Activated CD4-positive, alpha-beta T cell treated with anti-CD3 and anti-CD28 coated beads for 36 hours (primary cell): Measurements from ENCODE around the gene CCR5AS.
A peak's percentile ranks its signal among the peaks of the same experiment; 100 is the strongest.
"Not testable (repeated sequence)": the region's sequence is repeated elsewhere in the genome, so short reads cannot be mapped to it uniquely, and the experiment has no call there.

Experiments
- ATAC-seq: fragments of 200-7000 bp; cut with Tn5 transposase; one replicate; pipeline ENCODE4 v1.10.0; 2021; ENCODE audit warnings: mild to moderate bottlenecking, moderate library complexity
- CTCF ChIA-PET: fragments of 350-600 bp; sonication (Branson Sonifier 250); formaldehyde crosslinking; loops from one replicate; lab custom pipeline; 2021; ENCODE audit warnings: antibody characterized with exemption; lab: Charles Lee
- POLR2A ChIA-PET: fragments of 350-600 bp; sonication (Branson Sonifier 250); formaldehyde crosslinking; loops from one replicate; lab custom pipeline; 2021; ENCODE audit warnings: antibody characterized with exemption, inconsistent platforms; lab: Charles Lee
- DNase-seq: peaks from one replicate; pipeline ENCODE4 v3.0.0-alpha.2; 2020
- H3K27ac Mint-ChIP-seq: one replicate; pipeline ENCODE4 v1.8.0; 2021; ENCODE audit warnings: mixed read lengths
- H3K27me3 Mint-ChIP-seq: one replicate; pipeline ENCODE4 v1.8.0; 2021; ENCODE audit warnings: mixed read lengths
- H3K36me3 Mint-ChIP-seq: one replicate; pipeline ENCODE4 v1.8.0; 2021; ENCODE audit warnings: low read depth, mixed read lengths
- H3K4me1 Mint-ChIP-seq: one replicate; pipeline ENCODE4 v1.8.0; 2021; ENCODE audit warnings: mixed read lengths
- H3K4me3 Mint-ChIP-seq: one replicate; pipeline ENCODE4 v1.8.0; 2021; ENCODE audit warnings: mild to moderate bottlenecking, moderate library complexity, mixed read lengths
- H3K9me3 Mint-ChIP-seq: one replicate; pipeline ENCODE4 v1.8.0; 2021; ENCODE audit warnings: low read depth, mixed read lengths
- intact Hi-C, 2 experiments: fragments of 100-400 bp; cut with DNase I in 1 of 2; cut with micrococcal nuclease in 1 of 2; formaldehyde crosslinking; loops; one replicate each; pipeline versions ENCODE4 v1.14.2 to v1.15.1; 2022 to 2024; cut with DNase I, micrococcal nuclease

CCR5AS gene

DNA sequence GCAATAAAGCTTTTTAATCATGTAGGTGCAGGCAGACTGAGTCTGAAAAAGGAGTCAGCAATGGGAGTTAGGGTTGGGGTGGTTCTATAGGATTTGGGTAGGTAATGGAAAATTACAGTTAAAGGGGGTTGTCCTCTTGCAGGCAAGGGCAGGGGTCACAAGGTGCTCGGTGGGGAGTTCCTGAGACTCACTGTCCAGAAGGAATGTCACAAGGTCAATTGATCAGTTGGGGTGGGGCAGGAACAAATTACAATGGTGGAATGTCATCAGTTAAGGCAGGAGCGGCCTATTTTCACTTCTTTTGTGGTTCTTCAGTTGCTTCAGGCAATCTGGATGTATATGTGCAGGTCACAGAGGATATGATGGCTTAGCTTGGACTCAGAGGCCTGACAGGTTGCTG, 13.9 kb downstream of the CCR5AS start:
- ChIA-PET CTCF (no interaction called here), POLR2A (no interaction called here)
- Mint-ChIP-seq H3K9me3 (no peaks in the 10 kb centered on the region), H3K4me3 (no peak overlapping the region), H3K4me1 (no peaks in the 10 kb centered on the region), H3K27ac (no peak overlapping the region), H3K27me3 (peaks cover 2% of the 10 kb centered on the region), H3K36me3 (no peaks in the 10 kb centered on the region)
- ATAC-seq, result no peak
- intact Hi-C loops, result no loop called here
- no peak for DNase-seq

DNA sequence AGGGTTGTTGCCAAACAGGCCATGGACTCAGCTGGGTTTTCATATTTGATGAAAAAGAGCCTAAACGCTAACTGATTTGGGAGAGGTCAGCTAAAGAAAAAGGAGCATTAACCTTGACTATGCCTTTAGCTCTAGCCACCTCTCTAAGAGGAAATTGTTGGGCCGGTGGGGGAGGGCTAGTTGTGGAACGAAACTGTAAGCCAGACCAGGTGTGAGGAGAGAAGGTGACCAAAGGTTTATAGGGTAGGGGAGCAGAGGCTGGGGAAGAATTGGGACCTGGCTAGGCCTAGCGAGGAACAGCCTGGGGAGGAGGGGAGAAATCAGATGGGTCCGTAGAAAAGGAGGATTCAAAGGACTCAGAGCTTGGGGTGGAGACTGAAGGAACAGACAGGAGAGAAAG, 15.3 kb downstream of the CCR5AS start:
- POLR2A ChIA-PET, intact Hi-C loops, H3K9me3 Mint-ChIP-seq, H3K36me3 Mint-ChIP-seq, H3K27ac Mint-ChIP-seq, H3K4me1 Mint-ChIP-seq, DNase-seq, ATAC-seq, H3K4me3 Mint-ChIP-seq, H3K27me3 Mint-ChIP-seq: not testable (repeated sequence)
- CTCF ChIA-PET, result interaction anchor here (1.6 kb wide), 1 partner anchor 13 kb away, joined by 4 read pairs; no protein-coding TSS in a partner anchor

DNA sequence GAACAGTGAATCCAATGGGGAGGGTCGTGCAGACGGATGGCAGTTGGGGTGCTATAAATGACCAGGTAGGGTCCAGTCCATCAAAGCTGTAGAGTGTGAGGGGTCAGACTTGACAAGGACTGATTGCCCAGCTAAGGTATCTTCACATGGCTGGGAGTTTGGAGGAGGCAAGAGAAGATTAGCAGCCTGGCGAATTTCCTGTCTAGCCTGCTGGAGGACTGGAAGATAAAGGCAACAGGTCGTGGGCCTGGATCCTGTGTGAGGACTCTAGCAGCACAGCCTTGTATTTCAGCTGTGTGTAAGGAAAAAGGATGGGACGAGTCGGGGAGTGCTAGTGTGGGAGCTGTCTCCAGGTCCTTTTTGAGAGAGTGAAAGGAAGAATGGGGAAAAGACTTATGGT, 17.6 kb downstream of the CCR5AS start:
- intact Hi-C loops, result no loop called here
- Mint-ChIP-seq H3K4me1 (no peaks in the 10 kb centered on the region), H3K4me3 (no peak overlapping the region), H3K36me3 (no peaks in the 10 kb centered on the region), H3K27me3 (peaks cover 4% of the 10 kb centered on the region), H3K9me3 (no peaks in the 10 kb centered on the region), H3K27ac (no peak overlapping the region)
- ChIA-PET CTCF (interaction anchor here (1.3 kb wide), 1 partner anchor 11 kb away, joined by 3 read pairs; no protein-coding TSS in a partner anchor), POLR2A (no interaction called here)
- DNase-seq (no peak), ATAC-seq (no peak)

DNA sequence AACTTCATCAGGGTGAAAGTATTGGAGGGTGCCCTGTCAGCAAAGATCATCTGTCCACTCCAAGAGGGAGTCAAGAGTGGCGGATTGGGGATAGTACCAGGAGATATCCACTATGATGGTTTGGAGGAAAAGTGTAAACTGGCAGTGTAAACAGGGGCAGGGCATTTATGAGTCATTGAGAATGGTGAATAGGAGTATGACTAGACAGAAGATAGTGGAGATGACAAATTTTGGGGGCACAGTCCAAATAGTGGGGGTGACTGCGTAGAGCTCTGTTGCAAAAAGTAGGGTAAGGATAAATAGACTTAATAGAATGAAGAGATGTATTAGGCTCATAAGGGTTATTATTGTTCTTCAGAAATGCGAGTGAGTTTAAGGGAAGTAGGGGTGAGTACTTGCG, 18.0 kb downstream of the CCR5AS start:
- POLR2A ChIA-PET, DNase-seq, H3K4me3 Mint-ChIP-seq, H3K4me1 Mint-ChIP-seq, ATAC-seq, H3K27me3 Mint-ChIP-seq, H3K27ac Mint-ChIP-seq, H3K36me3 Mint-ChIP-seq, intact Hi-C loops, H3K9me3 Mint-ChIP-seq: not testable (repeated sequence)
- CTCF ChIA-PET, result interaction anchor here (1.3 kb wide), 1 partner anchor 11 kb away, joined by 3 read pairs; no protein-coding TSS in a partner anchor

DNA sequence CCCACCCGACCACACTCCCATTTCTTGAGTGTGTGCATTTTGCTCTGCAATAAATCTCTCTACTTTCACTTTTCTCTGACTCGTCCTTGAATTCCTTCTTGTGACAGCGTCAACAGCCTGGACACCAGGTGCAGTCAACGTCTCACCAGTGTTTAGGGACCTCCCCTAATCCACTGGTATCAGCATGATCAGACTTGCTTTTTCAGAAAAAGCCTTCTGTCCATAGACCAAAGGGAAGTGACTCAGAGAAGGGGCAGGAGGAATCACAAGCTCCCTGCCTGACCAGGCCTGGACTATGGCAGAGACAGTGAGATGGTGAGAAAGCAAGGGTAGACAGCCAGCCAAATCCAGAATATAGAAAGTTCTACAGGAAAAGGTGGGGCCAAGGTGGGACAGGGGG, 20.7 kb downstream of the CCR5AS start:
- Mint-ChIP-seq H3K36me3 (no peaks in the 10 kb centered on the region), H3K4me1 (peaks cover 9% of the 10 kb centered on the region), H3K9me3 (no peaks in the 10 kb centered on the region), H3K4me3 (no peak overlapping the region), H3K27me3 (peaks cover 7% of the 10 kb centered on the region), H3K27ac (no peak overlapping the region)
- ChIA-PET CTCF (interaction anchor here (0.6 to 2.0 kb wide), 3 partner anchors 8 to 449 kb away, joined by 3 to 12 read pairs (median 3); no protein-coding TSS in a partner anchor), POLR2A (no interaction called here)
- DNase-seq (no peak), ATAC-seq (no peak)
- intact Hi-C loops, result no loop called here

DNA sequence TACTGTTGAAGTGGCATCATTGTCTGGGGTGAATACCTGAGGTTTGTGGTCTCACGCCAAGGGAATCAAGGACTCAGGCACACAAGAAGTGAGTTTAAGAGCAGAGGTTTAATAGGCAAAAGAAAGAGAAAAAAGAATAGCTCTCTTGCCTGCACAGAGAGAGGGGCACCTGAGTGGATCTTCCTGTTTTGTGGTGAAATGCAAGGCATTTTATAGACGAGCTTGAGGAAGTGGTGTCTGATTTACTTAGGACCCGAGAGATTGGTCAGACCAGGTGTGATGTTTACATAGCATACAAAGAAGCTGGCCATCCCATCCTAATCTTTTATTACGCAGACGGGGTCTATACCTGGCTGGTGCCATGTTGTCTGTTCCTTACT, 22.9 kb downstream of the CCR5AS start:
- no peak overlapping the region for H3K4me3 Mint-ChIP-seq
- DNase-seq (no peak), ATAC-seq (no peak)
- H3K4me1 Mint-ChIP-seq, result peaks cover 18% of the 10 kb centered on the region
- H3K27me3 Mint-ChIP-seq, result peaks cover 7% of the 10 kb centered on the region
- ChIA-PET POLR2A (interaction anchor here (0.6 kb wide), 1 partner anchor 183 kb away, joined by 3 read pairs; no protein-coding TSS in a partner anchor), CTCF (interaction anchor here (1.4 to 1.5 kb wide), 2 partner anchors 12 to 108 kb away, joined by 4 read pairs; no protein-coding TSS in a partner anchor)
- no peaks in the 10 kb centered on the region for H3K9me3 Mint-ChIP-seq
- intact Hi-C loops, result no loop called here
- no peaks in the 10 kb centered on the region for H3K36me3 Mint-ChIP-seq
- no peak overlapping the region for H3K27ac Mint-ChIP-seq

DNA sequence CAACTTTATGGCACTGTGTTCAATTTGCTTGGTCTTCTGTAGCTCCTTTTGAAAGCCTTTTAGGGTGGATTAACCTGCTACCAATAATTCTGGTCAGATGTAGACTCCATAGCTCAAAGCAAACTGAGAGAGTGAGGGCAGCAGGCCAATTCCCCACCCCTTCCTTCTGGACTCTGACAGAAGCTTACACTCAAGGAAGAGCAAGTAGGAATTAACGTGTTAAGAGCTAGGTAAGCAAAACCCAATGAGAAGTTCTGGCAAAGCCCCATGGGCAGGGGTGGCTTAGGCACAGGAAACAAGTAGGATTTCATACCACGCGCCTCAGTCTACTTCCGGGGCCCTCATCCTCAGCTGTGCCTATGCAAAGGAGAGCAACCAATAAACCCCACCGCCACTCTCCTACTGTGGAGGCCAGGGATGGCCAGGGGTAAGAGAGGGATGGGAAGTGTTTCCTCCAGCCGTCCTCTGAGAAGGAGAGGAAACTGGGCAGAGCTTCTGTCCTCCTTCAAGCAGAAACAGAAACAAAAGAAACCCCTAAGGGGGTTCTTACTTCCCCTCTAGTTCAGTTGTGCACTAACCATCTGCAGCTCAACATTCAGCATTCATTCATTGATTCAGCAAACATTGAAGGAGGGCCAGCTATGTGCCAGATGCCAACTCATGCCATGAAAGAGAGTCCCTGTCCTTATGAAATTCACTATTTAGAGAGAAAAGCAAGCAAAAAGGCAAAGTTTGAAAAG, 23.5 kb downstream of the CCR5AS start:
- peaks cover 18% of the 10 kb centered on the region for H3K4me1 Mint-ChIP-seq
- POLR2A ChIA-PET, result no interaction called here

DNA sequence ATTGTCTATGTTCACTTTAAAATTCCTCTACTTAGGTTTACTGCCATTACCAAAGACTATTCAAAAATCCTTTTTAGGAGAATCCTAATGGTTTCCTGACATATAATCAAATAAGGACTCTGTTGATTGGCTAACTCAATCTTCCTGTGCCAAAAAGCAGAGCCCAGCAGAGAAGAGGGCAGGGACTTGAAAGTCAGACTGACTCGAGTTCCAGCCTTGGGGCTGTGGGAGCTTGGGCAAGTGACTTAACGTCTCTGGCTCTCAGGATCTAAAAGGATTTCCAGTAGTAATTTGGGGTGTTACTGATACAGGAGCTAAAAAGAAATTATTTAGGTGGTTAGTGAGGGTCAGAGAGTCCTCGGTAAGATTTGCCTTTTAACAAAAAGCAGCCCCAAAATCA, 25.2 kb downstream of the CCR5AS start:
- no peaks in the 10 kb centered on the region for H3K9me3 Mint-ChIP-seq
- no peaks in the 10 kb centered on the region for H3K36me3 Mint-ChIP-seq
- intact Hi-C loops, result no loop called here
- POLR2A ChIA-PET, result no interaction called here
- ATAC-seq, result no peak
- peaks cover 18% of the 10 kb centered on the region for H3K4me1 Mint-ChIP-seq
- H3K27me3 Mint-ChIP-seq, result peaks cover 12% of the 10 kb centered on the region
- no peak overlapping the region for H3K4me3 Mint-ChIP-seq
- DNase-seq, result no peak
- no peak overlapping the region for H3K27ac Mint-ChIP-seq
- CTCF ChIA-PET, result interaction anchor here (0.6 to 1.3 kb wide), 2 partner anchors 10 to 69 kb away, joined by 3 to 5 read pairs; partner anchors contain the start of gene CCR5

More for the DNA sequence above, 23.5 kb downstream of the CCR5AS start:
- Mint-ChIP-seq H3K27ac (no peak overlapping the region), H3K27me3 (peaks cover 7% of the 10 kb centered on the region), H3K36me3 (no peaks in the 10 kb centered on the region), H3K4me3 (no peak overlapping the region), H3K9me3 (no peaks in the 10 kb centered on the region)
- intact Hi-C loops, result no loop called here
- DNase-seq (peak; percentile 4), ATAC-seq (no peak)
- CTCF ChIA-PET, result interaction anchor here (0.6 to 1.5 kb wide), 7 partner anchors 11 to 308 kb away, joined by 3 to 4 read pairs (median 3); partner anchors contain the start of gene CCR5

DNA sequence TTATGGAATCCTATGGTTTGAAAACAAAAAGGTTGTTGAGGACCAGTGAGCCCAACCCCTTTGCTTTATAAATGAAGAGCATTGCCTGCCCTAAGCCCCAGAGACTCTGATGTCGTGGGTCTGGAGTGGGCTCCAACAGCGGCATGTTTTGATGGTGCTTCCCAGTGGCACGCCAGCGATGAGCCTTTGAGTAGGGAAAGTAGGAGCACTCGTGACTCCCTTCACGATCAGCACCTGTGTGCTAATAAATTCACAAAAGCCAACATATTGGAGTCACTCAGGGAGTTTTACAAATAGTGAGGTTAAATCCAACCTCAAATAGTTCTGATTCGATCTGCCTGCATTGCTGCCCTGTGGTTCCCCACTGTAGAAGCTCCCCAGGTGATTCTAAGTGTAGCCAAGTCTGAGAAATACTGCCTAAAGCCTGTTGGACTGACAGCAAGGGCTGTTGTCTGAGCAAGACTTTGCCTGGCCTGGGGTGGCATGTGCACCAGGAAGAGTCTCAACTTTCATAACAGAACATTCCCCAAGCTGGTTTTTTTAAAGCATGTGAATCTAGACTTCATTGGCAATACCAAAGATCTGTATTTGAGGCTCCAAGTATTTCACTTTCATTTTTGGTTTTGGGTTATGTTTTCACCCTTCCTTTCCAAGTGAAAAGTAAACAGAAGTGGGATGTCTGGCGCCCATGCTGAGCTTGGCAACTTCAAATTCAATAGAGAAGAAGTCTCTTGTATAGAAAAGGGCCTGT, 26.2 kb downstream of the CCR5AS start:
- ChIA-PET CTCF (interaction anchor here (0.6 to 1.3 kb wide), 3 partner anchors 9 to 286 kb away, joined by 4 to 6 read pairs (median 5); partner anchors contain the start of gene CCR5), POLR2A (no interaction called here)
- Mint-ChIP-seq H3K4me1 (peaks cover 21% of the 10 kb centered on the region), H3K4me3 (no peak overlapping the region), H3K36me3 (no peaks in the 10 kb centered on the region), H3K27me3 (peaks cover 15% of the 10 kb centered on the region), H3K27ac (no peak overlapping the region), H3K9me3 (no peaks in the 10 kb centered on the region)
- ATAC-seq (no peak), DNase-seq (no peak)
- intact Hi-C loops, result no loop called here

DNA sequence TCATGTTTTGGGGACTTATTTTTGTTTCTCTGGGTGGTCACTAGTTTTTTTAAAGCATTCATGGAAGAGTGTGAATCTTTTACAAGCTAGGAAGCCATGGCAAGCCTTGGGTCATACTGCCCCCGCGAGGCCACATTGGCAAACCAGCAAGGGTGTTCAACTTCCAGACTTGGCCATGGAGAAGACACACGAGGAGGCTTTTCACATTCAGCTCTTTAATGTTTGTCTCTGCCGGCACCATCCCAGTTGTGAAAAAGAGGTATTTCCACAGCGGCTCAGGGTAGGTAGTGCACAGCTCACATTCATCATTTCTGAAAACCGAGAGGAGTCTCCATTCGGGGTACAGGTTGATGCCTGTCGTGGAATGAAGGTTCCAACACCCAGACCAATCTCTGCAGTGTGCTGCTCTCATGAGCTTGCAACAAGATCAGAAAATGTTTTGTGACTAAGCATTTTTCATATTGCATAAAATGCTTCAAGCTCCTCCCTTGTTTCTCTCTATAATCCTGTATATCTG, 28.4 kb downstream of the CCR5AS start:
- intact Hi-C loops, result loop anchor here (1.0 to 10.0 kb wide), 4 partner anchors 299 to 616 kb away; no protein-coding TSS in a partner anchor
- Mint-ChIP-seq H3K4me3 (no peak overlapping the region), H3K36me3 (no peaks in the 10 kb centered on the region), H3K4me1 (peaks cover 28% of the 10 kb centered on the region), H3K27me3 (peaks cover 22% of the 10 kb centered on the region), H3K27ac (no peak overlapping the region), H3K9me3 (no peaks in the 10 kb centered on the region)
- DNase-seq, result peak; percentile 84
- ChIA-PET POLR2A (no interaction called here), CTCF (interaction anchor here (0.6 to 2.6 kb wide), 38 partner anchors 8 to 633 kb away, joined by 3 to 12 read pairs (median 4); partner anchors contain the start of genes CCR3, CCR5 and CXCR6)
- peak; percentile 53 for ATAC-seq

DNA sequence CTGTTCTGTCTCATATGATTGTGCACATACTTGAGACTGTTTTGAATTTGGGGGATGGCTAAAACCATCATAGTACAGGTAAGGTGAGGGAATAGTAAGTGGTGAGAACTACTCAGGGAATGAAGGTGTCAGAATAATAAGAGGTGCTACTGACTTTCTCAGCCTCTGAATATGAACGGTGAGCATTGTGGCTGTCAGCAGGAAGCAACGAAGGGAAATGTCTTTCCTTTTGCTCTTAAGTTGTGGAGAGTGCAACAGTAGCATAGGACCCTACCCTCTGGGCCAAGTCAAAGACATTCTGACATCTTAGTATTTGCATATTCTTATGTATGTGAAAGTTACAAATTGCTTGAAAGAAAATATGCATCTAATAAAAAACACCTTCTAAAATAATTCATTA, 31.1 kb downstream of the CCR5AS start:
- Mint-ChIP-seq H3K27ac (no peak overlapping the region), H3K27me3 (peaks cover 35% of the 10 kb centered on the region), H3K36me3 (no peaks in the 10 kb centered on the region), H3K9me3 (no peaks in the 10 kb centered on the region), H3K4me3 (no peak overlapping the region), H3K4me1 (peaks cover 27% of the 10 kb centered on the region)
- ChIA-PET POLR2A (no interaction called here), CTCF (interaction anchor here (0.7 to 1.7 kb wide), 2 partner anchors 99 to 286 kb away, joined by 3 to 5 read pairs; no protein-coding TSS in a partner anchor)
- intact Hi-C loops, result loop anchor here (5.0 to 10.0 kb wide), 2 partner anchors 511 to 614 kb away; no protein-coding TSS in a partner anchor
- ATAC-seq, result no peak
- no peak for DNase-seq
